ENCODE data around the gene NSUN4.

NSUN4 gene

GRCh38 chr1:46405197-46405555 lies 64.6 kb downstream of the NSUN4 start:
- ChIA-PET CTCF (interaction anchor here (0.9 to 1.6 kb wide), 2 partner anchors 17 to 124 kb away, joined by 3 read pairs; no protein-coding TSS in a partner anchor), POLR2A (no interaction called here)
- Histone ChIP-seq H3K4me3 (ENCODE audit: control insufficient read depth in 1 of 7, extremely low read depth in 1 of 7, insufficient read depth in 4 of 7, low read depth in 2 of 7, low read length in 6 of 7) (no peak overlapping the region), H3K4me1 (ENCODE audit: control extremely low read depth in 1 of 4, control insufficient read depth in 4 of 4, insufficient read depth in 4 of 4, low read length in 3 of 4) (peaks cover 0 to 6% (median 4%) of the 10 kb centered on the region in 4 experiments), H3K9me3 (ENCODE audit: control extremely low read depth in 1 of 5, control insufficient read depth in 4 of 5, insufficient read depth in 2 of 5, low read depth in 1 of 5, low read length in 4 of 5) (no peaks in the 10 kb centered on the region), H3K36me3 (ENCODE audit: control insufficient read depth in 4 of 4, insufficient read depth in 4 of 4, low read length in 3 of 4) (peaks cover 0 to 9% (median 4%) of the 10 kb centered on the region in 4 experiments), H3K27me3 (replicated peaks in 2 of 5; ENCODE audit: control insufficient read depth in 4 of 5, insufficient read depth in 5 of 5, low read length in 4 of 5) (no peaks in the 10 kb centered on the region), H3K27ac (ENCODE audit: insufficient read depth in 1 of 2, low read depth in 1 of 2, low read length in 2 of 2, poor library complexity in 1 of 2, severe bottlenecking in 2 of 2) (no peak overlapping the region)
- no peak for DNase-seq
- WGBS (ENCODE audit: insufficient coverage), result 98% methylated on average over 10 of the region's 12 CpGs

- H3K27ac ChIP-seq (ENCODE audit: insufficient read depth in 1 of 2, low read depth in 1 of 2, low read length in 2 of 2, poor library complexity in 1 of 2, severe bottlenecking in 2 of 2), result no peak overlapping the region
- H3K4me1 ChIP-seq (ENCODE audit: control extremely low read depth in 1 of 4, control insufficient read depth in 4 of 4, insufficient read depth in 4 of 4, low read length in 3 of 4), result peaks cover 0 to 6% (median 4%) of the 10 kb centered on the region in 4 experiments
- ChIA-PET POLR2A (no interaction called here), CTCF (interaction anchor here (0.9 to 1.6 kb wide), 2 partner anchors 16 to 124 kb away, joined by 3 read pairs; no protein-coding TSS in a partner anchor)
- H3K36me3 ChIP-seq (ENCODE audit: control insufficient read depth in 4 of 4, insufficient read depth in 4 of 4, low read length in 3 of 4), result peaks cover 0 to 9% (median 4%) of the 10 kb centered on the region in 4 experiments
- no peaks in the 10 kb centered on the region for H3K27me3 ChIP-seq (replicated peaks in 2 of 5; ENCODE audit: control insufficient read depth in 4 of 5, insufficient read depth in 5 of 5, low read length in 4 of 5)
- no peak for DNase-seq
- 95% methylated on average over 15 of the region's 17 CpGs for WGBS (ENCODE audit: insufficient coverage)
- no peaks in the 10 kb centered on the region for H3K9me3 ChIP-seq (ENCODE audit: control extremely low read depth in 1 of 5, control insufficient read depth in 4 of 5, insufficient read depth in 2 of 5, low read depth in 1 of 5, low read length in 4 of 5)
- H3K4me3 ChIP-seq (ENCODE audit: control insufficient read depth in 1 of 7, extremely low read depth in 1 of 7, insufficient read depth in 4 of 7, low read depth in 2 of 7, low read length in 6 of 7), result no peak overlapping the region
Observed at GRCh38 chr1:46405724-46406123, 65.1 kb downstream of the NSUN4 start.

GRCh38 chr1:46406881-46407608 lies 66.4 kb downstream of the NSUN4 start:
- ChIA-PET CTCF (interaction anchor here (1.1 to 2.9 kb wide), 4 partner anchors 8 to 37 kb away, joined by 4 to 10 read pairs (median 4); no protein-coding TSS in a partner anchor), POLR2A (no interaction called here)
- H3K4me1 ChIP-seq (ENCODE audit: control extremely low read depth in 1 of 4, control insufficient read depth in 4 of 4, insufficient read depth in 4 of 4, low read length in 3 of 4), result peaks cover 0 to 3% (median 3%) of the 10 kb centered on the region in 4 experiments
- H3K9me3 ChIP-seq (ENCODE audit: control extremely low read depth in 1 of 5, control insufficient read depth in 4 of 5, insufficient read depth in 2 of 5, low read depth in 1 of 5, low read length in 4 of 5), result no peaks in the 10 kb centered on the region
- H3K27me3 ChIP-seq (replicated peaks in 2 of 5; ENCODE audit: control insufficient read depth in 4 of 5, insufficient read depth in 5 of 5, low read length in 4 of 5), result no peaks in the 10 kb centered on the region
- H3K27ac ChIP-seq (ENCODE audit: insufficient read depth in 1 of 2, low read depth in 1 of 2, low read length in 2 of 2, poor library complexity in 1 of 2, severe bottlenecking in 2 of 2), result no peak overlapping the region
- 83% methylated on average over 9 of the region's 13 CpGs for WGBS (ENCODE audit: insufficient coverage)
- DNase-seq, result no peak
- H3K4me3 ChIP-seq (ENCODE audit: control insufficient read depth in 1 of 7, extremely low read depth in 1 of 7, insufficient read depth in 4 of 7, low read depth in 2 of 7, low read length in 6 of 7), result no peak overlapping the region
- peaks cover 0 to 10% (median 4%) of the 10 kb centered on the region in 4 experiments for H3K36me3 ChIP-seq (ENCODE audit: control insufficient read depth in 4 of 4, insufficient read depth in 4 of 4, low read length in 3 of 4)

GRCh38 chr1:46407636-46408035 lies 67.0 kb downstream of the NSUN4 start:
- WGBS (ENCODE audit: insufficient coverage), result 99% methylated on average over 7 of the region's 9 CpGs
- peaks cover 0 to 3% (median 0%) of the 10 kb centered on the region in 4 experiments for H3K4me1 ChIP-seq (ENCODE audit: control extremely low read depth in 1 of 4, control insufficient read depth in 4 of 4, insufficient read depth in 4 of 4, low read length in 3 of 4)
- no peaks in the 10 kb centered on the region for H3K9me3 ChIP-seq (ENCODE audit: control extremely low read depth in 1 of 5, control insufficient read depth in 4 of 5, insufficient read depth in 2 of 5, low read depth in 1 of 5, low read length in 4 of 5)
- no peak overlapping the region for H3K27ac ChIP-seq (ENCODE audit: insufficient read depth in 1 of 2, low read depth in 1 of 2, low read length in 2 of 2, poor library complexity in 1 of 2, severe bottlenecking in 2 of 2)
- peaks cover 0 to 11% (median 4%) of the 10 kb centered on the region in 4 experiments for H3K36me3 ChIP-seq (ENCODE audit: control insufficient read depth in 4 of 4, insufficient read depth in 4 of 4, low read length in 3 of 4)
- no peak overlapping the region for H3K4me3 ChIP-seq (ENCODE audit: control insufficient read depth in 1 of 7, extremely low read depth in 1 of 7, insufficient read depth in 4 of 7, low read depth in 2 of 7, low read length in 6 of 7)
- H3K27me3 ChIP-seq (replicated peaks in 2 of 5; ENCODE audit: control insufficient read depth in 4 of 5, insufficient read depth in 5 of 5, low read length in 4 of 5), result no peaks in the 10 kb centered on the region
- ChIA-PET POLR2A (no interaction called here), CTCF (interaction anchor here (1.1 to 2.9 kb wide), 6 partner anchors 9 to 37 kb away, joined by 4 to 10 read pairs (median 4); no protein-coding TSS in a partner anchor)
- no peak for DNase-seq

GRCh38 chr1:46408356-46409062 lies 67.9 kb downstream of the NSUN4 start:
- CTCF ChIA-PET, result interaction anchor here (1.1 to 2.9 kb wide), 6 partner anchors 9 to 126 kb away, joined by 3 to 10 read pairs (median 6); no protein-coding TSS in a partner anchor
- POLR2A ChIA-PET, result no interaction called here
- 100% methylated on average over 11 of the region's 12 CpGs for WGBS (ENCODE audit: insufficient coverage)

GRCh38 chr1:46409063-46409372 lies 68.4 kb downstream of the NSUN4 start:
- no peak for DNase-seq
- Histone ChIP-seq H3K4me1 (ENCODE audit: control extremely low read depth in 1 of 4, control insufficient read depth in 4 of 4, insufficient read depth in 4 of 4, low read length in 3 of 4) (peaks cover 0 to 3% (median 0%) of the 10 kb centered on the region in 4 experiments), H3K9me3 (ENCODE audit: control extremely low read depth in 1 of 5, control insufficient read depth in 4 of 5, insufficient read depth in 2 of 5, low read depth in 1 of 5, low read length in 4 of 5) (no peaks in the 10 kb centered on the region), H3K27me3 (replicated peaks in 2 of 5; ENCODE audit: control insufficient read depth in 4 of 5, insufficient read depth in 5 of 5, low read length in 4 of 5) (no peaks in the 10 kb centered on the region), H3K4me3 (ENCODE audit: control insufficient read depth in 1 of 7, extremely low read depth in 1 of 7, insufficient read depth in 4 of 7, low read depth in 2 of 7, low read length in 6 of 7) (no peak overlapping the region), H3K36me3 (ENCODE audit: control insufficient read depth in 4 of 4, insufficient read depth in 4 of 4, low read length in 3 of 4) (peaks cover 0 to 14% (median 4%) of the 10 kb centered on the region in 4 experiments), H3K27ac (ENCODE audit: insufficient read depth in 1 of 2, low read depth in 1 of 2, low read length in 2 of 2, poor library complexity in 1 of 2, severe bottlenecking in 2 of 2) (no peak overlapping the region)
- CTCF ChIA-PET, result interaction anchor here (0.7 to 2.9 kb wide), 8 partner anchors 10 to 139 kb away, joined by 3 to 10 read pairs (median 4); no protein-coding TSS in a partner anchor
- POLR2A ChIA-PET, result no interaction called here
- 100% methylated on average over 1 of the region's 1 CpG for WGBS (ENCODE audit: insufficient coverage)

More at GRCh38 chr1:46408356-46409062, 67.9 kb downstream of the NSUN4 start:
- peaks cover 0 to 3% (median 0%) of the 10 kb centered on the region in 4 experiments for H3K4me1 ChIP-seq (ENCODE audit: control extremely low read depth in 1 of 4, control insufficient read depth in 4 of 4, insufficient read depth in 4 of 4, low read length in 3 of 4)
- no peak for DNase-seq
- no peaks in the 10 kb centered on the region for H3K27me3 ChIP-seq (replicated peaks in 2 of 5; ENCODE audit: control insufficient read depth in 4 of 5, insufficient read depth in 5 of 5, low read length in 4 of 5)
- no peak overlapping the region for H3K27ac ChIP-seq (ENCODE audit: insufficient read depth in 1 of 2, low read depth in 1 of 2, low read length in 2 of 2, poor library complexity in 1 of 2, severe bottlenecking in 2 of 2)
- no peak overlapping the region for H3K4me3 ChIP-seq (ENCODE audit: control insufficient read depth in 1 of 7, extremely low read depth in 1 of 7, insufficient read depth in 4 of 7, low read depth in 2 of 7, low read length in 6 of 7)
- no peaks in the 10 kb centered on the region for H3K9me3 ChIP-seq (ENCODE audit: control extremely low read depth in 1 of 5, control insufficient read depth in 4 of 5, insufficient read depth in 2 of 5, low read depth in 1 of 5, low read length in 4 of 5)
- H3K36me3 ChIP-seq (ENCODE audit: control insufficient read depth in 4 of 4, insufficient read depth in 4 of 4, low read length in 3 of 4), result peaks cover 0 to 14% (median 5%) of the 10 kb centered on the region in 4 experiments

All from common myeloid progenitor, CD34-positive (primary cell).